CD14-positive monocyte (primary cell): ENCODE measurements around the gene LRP1. TPM values are rescaled to one million over a fixed set of nuclear protein-coding genes. Genes with fewer than 3 reads are reported as not detected.

ENCODE experiments used
- DNase-seq, 3 donors: peaks; one replicate each; pipeline ENCODE4 v3.0.0-alpha.2; 2011 to 2022
- H2AFZ ChIP-seq: 2 replicates; pipeline ENCODE4 v1.6.0; 2012; ENCODE audit warnings: mild to moderate bottlenecking, low read depth, low read length, inconsistent platforms; ENCODE audit not compliant: insufficient read depth, poor library complexity, severe bottlenecking
- H3K27ac ChIP-seq, 2 donors: 1 replicate in 1 of 2; 2 replicates in 1 of 2; pipeline ENCODE4 v1.5.1; 2012 to 2013; ENCODE audit warnings: low read length in 2 of 2, control low read depth in 1 of 2, inconsistent platforms in 1 of 2, low read depth in 1 of 2, mild to moderate bottlenecking in 1 of 2
- H3K27me3 ChIP-seq, 2 donors: one replicate each; pipeline versions ENCODE4 v1.6.0 to v1.6.1; 2011 to 2013; ENCODE audit warnings: low read length in 2 of 2; ENCODE audit not compliant: control insufficient read depth in 2 of 2, insufficient read depth in 2 of 2
- H3K36me3 ChIP-seq, 2 donors: replicated peaks in 1 of 2; 1 replicate in 1 of 2; 2 replicates in 1 of 2; pipeline versions ENCODE4 v1.5.1 to v1.6.1; 2012 to 2013; ENCODE audit warnings: low read length in 2 of 2, control low read depth in 1 of 2, inconsistent platforms in 1 of 2, mild to moderate bottlenecking in 1 of 2; ENCODE audit not compliant: insufficient read depth in 2 of 2, control insufficient read depth in 1 of 2
- H3K4me1 ChIP-seq, 2 donors: 1 replicate in 1 of 2; 2 replicates in 1 of 2; pipeline versions ENCODE4 v1.5.1 to v1.6.1; 2012 to 2013; ENCODE audit warnings: low read length in 2 of 2, control low read depth in 1 of 2, inconsistent platforms in 1 of 2, mild to moderate bottlenecking in 1 of 2, moderate library complexity in 1 of 2; ENCODE audit not compliant: insufficient read depth in 2 of 2, control insufficient read depth in 1 of 2
- H3K4me2 ChIP-seq: replicated peaks from 2 replicates; pipeline ENCODE3; 2012; ENCODE audit warnings: low read length, moderate library complexity, mild to moderate bottlenecking; ENCODE audit not compliant: poor library complexity, severe bottlenecking; ENCODE audit errors: extremely low read depth
- H3K4me3 ChIP-seq, 3 experiments: fragments of 200-600 bp in 1 of 3; sonication (generic) in 1 of 3; replicated peaks in 1 of 3; 1 replicate in 2 of 3; 2 replicates in 1 of 3; pipeline ENCODE4 v1.5.1; 2011 to 2013; ENCODE audit warnings: low read length in 3 of 3, mild to moderate bottlenecking in 3 of 3, control low read depth in 2 of 3, low read depth in 2 of 3, inconsistent platforms in 1 of 3, moderate library complexity in 1 of 3
- H3K79me2 ChIP-seq: 2 replicates; pipeline ENCODE4 v1.6.0; 2012; ENCODE audit warnings: mild to moderate bottlenecking, control low read depth, inconsistent platforms, low read length, moderate library complexity; ENCODE audit not compliant: insufficient read depth
- H3K9ac ChIP-seq: 2 replicates; pipeline ENCODE4 v1.6.0; 2017; ENCODE audit warnings: low read length, mild to moderate bottlenecking; ENCODE audit not compliant: insufficient read depth, poor library complexity, severe bottlenecking
- H3K9me3 ChIP-seq, 2 donors: replicated peaks in 1 of 2; 1 replicate in 1 of 2; 2 replicates in 1 of 2; pipeline versions ENCODE4 v1.5.1 to v1.6.1; 2012 to 2013; ENCODE audit warnings: low read length in 2 of 2, control low read depth in 1 of 2; ENCODE audit not compliant: control insufficient read depth in 1 of 2, insufficient read depth in 1 of 2
- H4K20me1 ChIP-seq: 2 replicates; pipeline ENCODE4 v1.6.0; 2012; ENCODE audit warnings: mild to moderate bottlenecking, low read length, control low read depth, moderate library complexity; ENCODE audit not compliant: insufficient read depth
- H3K27ac Mint-ChIP-seq, 7 donors: one replicate each; pipeline ENCODE4 v1.8.0; 2020; ENCODE audit warnings: mild to moderate bottlenecking in 7 of 7, mixed read lengths in 7 of 7, moderate library complexity in 6 of 7, inconsistent platforms in 2 of 7
- H3K27me3 Mint-ChIP-seq, 3 donors: one replicate each; pipeline ENCODE4 v1.8.0; 2021 to 2022; ENCODE audit warnings: low read depth in 3 of 3, mild to moderate bottlenecking in 3 of 3, mixed read lengths in 3 of 3, moderate library complexity in 3 of 3, inconsistent platforms in 1 of 3
- H3K36me3 Mint-ChIP-seq, 2 donors: one replicate each; pipeline ENCODE4 v1.8.0; 2020; ENCODE audit warnings: mixed read lengths in 2 of 2, inconsistent platforms in 1 of 2, mild to moderate bottlenecking in 1 of 2
- H3K4me1 Mint-ChIP-seq: one replicate; pipeline ENCODE4 v1.8.0; 2020; ENCODE audit warnings: mild to moderate bottlenecking, mixed read lengths
- H3K4me3 Mint-ChIP-seq, 2 donors: one replicate each; pipeline ENCODE4 v1.8.0; 2020; ENCODE audit warnings: mild to moderate bottlenecking in 2 of 2, mixed read lengths in 2 of 2, moderate library complexity in 1 of 2
- H3K9me3 Mint-ChIP-seq, 7 donors: one replicate each; pipeline ENCODE4 v1.8.0; 2020 to 2022; ENCODE audit warnings: mixed read lengths in 7 of 7, mild to moderate bottlenecking in 6 of 7, moderate library complexity in 6 of 7, inconsistent platforms in 2 of 7
- WGBS: methylation state at CpG from one replicate; pipeline ENCODE4 v1.1.5; 2013; ENCODE audit warnings: missing lambda C conversion rate; ENCODE audit not compliant: insufficient coverage; 5-methylcytosine and 5-hydroxymethylcytosine counted together
- intact Hi-C, 2 donors: fragments of 100-400 bp; cut with micrococcal nuclease; formaldehyde crosslinking; loops; one replicate each; pipeline versions ENCODE4 v1.15.0 to v1.15.1; 2023
- polyA plus RNA-seq, 3 donors: library from polyadenylated mRNA; depleted of rRNA in 1 of 3; unstranded in 2 of 3; stranded (reverse) in 1 of 3; fragments of 300-500 nt in 2 of 3; fragments of >200 nt in 1 of 3; fragmentation: Illumina TruSeq in 2 of 3; gene quantifications; 1 replicate in 2 of 3; 2 replicates in 1 of 3; pipeline ENCODE4 v1.2.3, GENCODE V29; 2012 to 2021
- TF ChIP-seq, protein P1 (sequence below): fragments of 200-600 bp; IDR thresholded peaks from one replicate; pipeline ENCODE4 v1.8.0; 2022; ENCODE audit warnings: antibody characterized with exemption, mild to moderate bottlenecking

LRP1 gene
- polyA plus RNA-seq, 3 donors = 5.5 to 246 (median 10.5) TPM

DNA sequence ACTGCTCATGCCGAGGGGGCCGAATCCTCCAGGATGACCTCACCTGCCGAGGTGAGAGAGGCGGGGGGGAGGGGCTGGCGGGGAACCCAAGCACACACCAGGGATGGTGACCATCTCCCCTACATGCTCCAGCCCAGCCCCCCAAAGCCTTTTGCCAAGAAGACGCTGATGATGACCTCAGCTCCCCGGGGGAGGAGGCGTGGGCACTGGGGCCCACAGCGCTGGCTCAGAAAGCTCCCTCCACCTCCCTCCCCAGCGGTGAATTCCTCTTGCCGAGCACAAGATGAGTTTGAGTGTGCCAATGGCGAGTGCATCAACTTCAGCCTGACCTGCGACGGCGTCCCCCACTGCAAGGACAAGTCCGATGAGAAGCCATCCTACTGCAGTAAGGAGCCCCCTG is 64.6 kb downstream of the LRP1 start:
- Histone ChIP-seq H3K27ac (no peak overlapping the region), H2AFZ (no peak overlapping the region), H3K4me1 (no peaks in the 10 kb centered on the region), H3K4me3 (no peak overlapping the region), H3K36me3 (peaks cover 98 to 100% of the 10 kb centered on the region in 2 donors), H4K20me1 (peaks cover 100% of the 10 kb centered on the region), H3K9ac (no peak overlapping the region), H3K79me2 (no peaks in the 10 kb centered on the region), H3K9me3 (no peaks in the 10 kb centered on the region), H3K27me3 (no peaks in the 10 kb centered on the region), H3K4me2 (no peak overlapping the region)
- WGBS = 98% methylated on average over 14 of the region's 16 CpGs
- H3K27ac Mint-ChIP-seq = no peak overlapping the region
- intact Hi-C loops = no loop called here
- H3K4me3 Mint-ChIP-seq = no peak overlapping the region
- peaks cover 3 to 14% (median 5%) of the 10 kb centered on the region in 3 donors for H3K27me3 Mint-ChIP-seq
- TF ChIP-seq, protein P1, sequence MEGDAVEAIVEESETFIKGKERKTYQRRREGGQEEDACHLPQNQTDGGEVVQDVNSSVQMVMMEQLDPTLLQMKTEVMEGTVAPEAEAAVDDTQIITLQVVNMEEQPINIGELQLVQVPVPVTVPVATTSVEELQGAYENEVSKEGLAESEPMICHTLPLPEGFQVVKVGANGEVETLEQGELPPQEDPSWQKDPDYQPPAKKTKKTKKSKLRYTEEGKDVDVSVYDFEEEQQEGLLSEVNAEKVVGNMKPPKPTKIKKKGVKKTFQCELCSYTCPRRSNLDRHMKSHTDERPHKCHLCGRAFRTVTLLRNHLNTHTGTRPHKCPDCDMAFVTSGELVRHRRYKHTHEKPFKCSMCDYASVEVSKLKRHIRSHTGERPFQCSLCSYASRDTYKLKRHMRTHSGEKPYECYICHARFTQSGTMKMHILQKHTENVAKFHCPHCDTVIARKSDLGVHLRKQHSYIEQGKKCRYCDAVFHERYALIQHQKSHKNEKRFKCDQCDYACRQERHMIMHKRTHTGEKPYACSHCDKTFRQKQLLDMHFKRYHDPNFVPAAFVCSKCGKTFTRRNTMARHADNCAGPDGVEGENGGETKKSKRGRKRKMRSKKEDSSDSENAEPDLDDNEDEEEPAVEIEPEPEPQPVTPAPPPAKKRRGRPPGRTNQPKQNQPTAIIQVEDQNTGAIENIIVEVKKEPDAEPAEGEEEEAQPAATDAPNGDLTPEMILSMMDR = no peak
- H3K4me1 Mint-ChIP-seq = no peaks in the 10 kb centered on the region
- peaks cover 97 to 100% of the 10 kb centered on the region in 2 donors for H3K36me3 Mint-ChIP-seq
- DNase-seq = no peak
- H3K9me3 Mint-ChIP-seq = peaks cover 0 to 4% (median 2%) of the 10 kb centered on the region in 7 donors

DNA sequence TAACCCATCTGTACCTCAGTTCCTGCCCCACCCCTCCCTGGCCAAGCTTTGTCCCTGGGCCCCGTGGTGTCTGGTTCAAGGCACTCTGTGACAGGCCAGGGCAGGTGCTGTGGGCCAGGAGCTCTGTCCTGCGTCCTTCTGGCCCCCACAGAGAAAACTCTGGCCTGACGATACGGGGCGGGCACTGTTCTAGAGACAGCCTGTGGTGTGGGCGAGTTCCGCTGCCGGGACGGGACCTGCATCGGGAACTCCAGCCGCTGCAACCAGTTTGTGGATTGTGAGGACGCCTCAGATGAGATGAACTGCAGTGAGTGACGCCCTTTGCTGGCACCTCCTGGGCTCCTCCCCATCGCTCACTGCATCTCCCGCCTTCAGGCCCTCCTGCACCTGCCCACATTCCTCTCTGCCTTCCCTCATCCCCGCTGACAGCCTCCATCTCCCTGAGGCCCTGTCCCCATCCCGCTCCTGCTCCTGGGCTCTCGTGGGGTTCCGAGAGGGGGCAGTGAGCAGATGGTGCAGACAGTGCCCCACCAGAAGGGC is 65.5 kb downstream of the LRP1 start:
- Histone ChIP-seq H3K9ac (no peak overlapping the region), H4K20me1 (peaks cover 100% of the 10 kb centered on the region)
- H3K4me1 Mint-ChIP-seq = no peaks in the 10 kb centered on the region

More for the DNA sequence above, 65.5 kb downstream of the LRP1 start:
- no peaks in the 10 kb centered on the region for H3K4me1 ChIP-seq
- peaks cover 98 to 100% of the 10 kb centered on the region in 2 donors for H3K36me3 ChIP-seq
- H3K4me3 ChIP-seq = no peak overlapping the region
- H3K79me2 ChIP-seq = no peaks in the 10 kb centered on the region
- no peak overlapping the region for H3K4me2 ChIP-seq
- H3K27ac ChIP-seq = no peak overlapping the region
- intact Hi-C loops = no loop called here
- Mint-ChIP-seq H3K4me3 (no peak overlapping the region), H3K27me3 (peaks cover 1 to 19% (median 5%) of the 10 kb centered on the region in 3 donors), H3K27ac (no peak overlapping the region), H3K9me3 (peaks cover 0 to 4% (median 2%) of the 10 kb centered on the region in 7 donors), H3K36me3 (peaks cover 98 to 100% of the 10 kb centered on the region in 2 donors)
- TF ChIP-seq, protein P1 = no peak
- H2AFZ ChIP-seq = no peak overlapping the region
- H3K27me3 ChIP-seq = no peaks in the 10 kb centered on the region
- DNase-seq = no peak
- H3K9me3 ChIP-seq = no peaks in the 10 kb centered on the region
- WGBS = 90% methylated on average over 19 of the region's 19 CpGs
